Endodermal cell (in vitro differentiated cells): ENCODE data around the gene GPSM1. TPM values are rescaled to one million over a fixed set of nuclear protein-coding genes. Genes with fewer than 3 reads are reported as not detected.

ENCODE experiments used
- DNase-seq: peaks from one replicate; pipeline ENCODE4 v3.0.0-alpha.2; 2017
- H3K27ac ChIP-seq: 2 replicates; pipeline ENCODE4 v1.5.1; 2013; ENCODE audit warnings: mild to moderate bottlenecking, low read depth, low read length, moderate library complexity
- H3K27me3 ChIP-seq: 2 replicates; pipeline ENCODE4 v1.6.1; 2013; ENCODE audit warnings: mild to moderate bottlenecking, low read length, moderate library complexity; ENCODE audit not compliant: insufficient read depth, control insufficient read depth, poor library complexity, severe bottlenecking
- H3K36me3 ChIP-seq: 2 replicates; pipeline ENCODE4 v1.7.0; 2013; ENCODE audit warnings: mild to moderate bottlenecking, low read length, moderate library complexity; ENCODE audit not compliant: control insufficient read depth, insufficient read depth
- H3K4me1 ChIP-seq: one replicate; pipeline ENCODE4 v1.7.0; 2013; ENCODE audit warnings: low read length; ENCODE audit not compliant: control insufficient read depth, insufficient read depth
- H3K4me3 ChIP-seq: 2 replicates; pipeline ENCODE4 v1.5.1; 2013; ENCODE audit warnings: mild to moderate bottlenecking, low read length, moderate library complexity
- H3K9ac ChIP-seq: 2 replicates; pipeline ENCODE4 v1.6.1; 2013; ENCODE audit warnings: mild to moderate bottlenecking, low read length, moderate library complexity; ENCODE audit not compliant: poor library complexity, severe bottlenecking; ENCODE audit errors: extremely low read depth
- H3K9me3 ChIP-seq: 2 replicates; pipeline ENCODE4 v1.6.1; 2013; ENCODE audit warnings: mild to moderate bottlenecking, low read length, moderate library complexity; ENCODE audit not compliant: control insufficient read depth
- H3K27ac Mint-ChIP-seq: 2 replicates; pipeline ENCODE4 v1.8.0; 2020; ENCODE audit warnings: mixed read lengths
- H3K27me3 Mint-ChIP-seq: 2 replicates; pipeline ENCODE4 v1.8.0; 2021; ENCODE audit warnings: mild to moderate bottlenecking, mixed read lengths; ENCODE audit not compliant: insufficient read depth
- H3K36me3 Mint-ChIP-seq: 2 replicates; pipeline ENCODE4 v1.8.0; 2020; ENCODE audit warnings: low read depth, mixed read lengths
- H3K4me1 Mint-ChIP-seq: 2 replicates; pipeline ENCODE4 v1.8.0; 2020; ENCODE audit warnings: mixed read lengths
- H3K4me3 Mint-ChIP-seq: 2 replicates; pipeline ENCODE4 v1.8.0; 2020; ENCODE audit warnings: mild to moderate bottlenecking, moderate library complexity, mixed read lengths
- H3K9me3 Mint-ChIP-seq: 2 replicates; pipeline ENCODE4 v1.8.0; 2020; ENCODE audit warnings: mild to moderate bottlenecking, mixed read lengths
- WGBS, 2 experiments: methylation state at CpG; one replicate each; pipeline versions ENCODE4 v1.1.5 to v1.1.7; 2013; ENCODE audit warnings: missing lambda C conversion rate in 2 of 2, mixed read lengths in 1 of 2; ENCODE audit not compliant: insufficient coverage in 1 of 2, insufficient read length in 1 of 2; 5-methylcytosine and 5-hydroxymethylcytosine counted together
- total RNA-seq, 2 donors: library from RNA; stranded (reverse); fragmentation: NEBNext Ultra II Directional in 1 of 2; extraction: Animal tissue kit (Norgen Biotek cat#: 25700) in 1 of 2; gene quantifications; 2 replicates in 1 of 2; 3 replicates in 1 of 2; pipeline ENCODE4 v1.2.1, GENCODE V29; 2021
- TF ChIP-seq, protein P1 (sequence below): fragments of 200-600 bp; sonication (generic); conservative IDR thresholded peaks from 2 replicates; pipeline ENCODE4 v1.5.0; 2021; ENCODE audit warnings: antibody characterized with exemption, mild to moderate bottlenecking

The GPSM1 gene
- total RNA-seq, 2 donors from 2014 or later = 37.2 to 38.6 TPM

DNA sequence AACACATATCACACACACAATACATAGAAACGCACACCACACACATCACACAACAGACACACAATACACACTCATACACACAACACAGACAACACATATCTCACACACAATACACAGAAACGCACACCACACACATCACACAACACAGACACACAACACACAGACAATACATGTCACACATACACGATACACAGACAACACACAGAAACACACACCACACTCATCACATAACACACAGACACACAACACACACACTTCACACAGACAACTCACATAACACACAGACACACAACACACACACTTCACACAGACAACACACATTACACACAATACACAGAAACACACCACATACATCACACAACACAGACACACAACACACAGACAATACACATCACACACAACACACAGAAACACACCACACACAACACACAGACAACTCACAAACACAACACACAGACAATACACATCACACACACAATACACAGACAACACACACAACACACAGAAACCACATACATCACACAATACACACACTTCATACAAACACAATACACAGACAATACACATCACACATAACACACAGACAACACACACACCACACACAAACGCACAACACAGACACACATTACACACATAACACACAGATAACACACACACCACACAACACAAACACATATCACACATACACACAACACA lies 19.2 kb upstream of the GPSM1 start:
- no peak overlapping the region for H3K9ac ChIP-seq
- Mint-ChIP-seq H3K27me3 (no peaks in the 10 kb centered on the region), H3K36me3 (no peaks in the 10 kb centered on the region), H3K4me1 (no peaks in the 10 kb centered on the region), H3K27ac (no peak overlapping the region), H3K9me3 (no peaks in the 10 kb centered on the region), H3K4me3 (no peak overlapping the region)
- H3K27me3 ChIP-seq = no peaks in the 10 kb centered on the region
- 79 to 87% methylated on average over 4 of the region's 4 CpGs for WGBS, 2 experiments
- no peaks in the 10 kb centered on the region for H3K36me3 ChIP-seq
- no peak overlapping the region for H3K4me3 ChIP-seq
- no peaks in the 10 kb centered on the region for H3K4me1 ChIP-seq
- H3K9me3 ChIP-seq = no peaks in the 10 kb centered on the region
- no peak for DNase-seq
- TF ChIP-seq, protein P1, sequence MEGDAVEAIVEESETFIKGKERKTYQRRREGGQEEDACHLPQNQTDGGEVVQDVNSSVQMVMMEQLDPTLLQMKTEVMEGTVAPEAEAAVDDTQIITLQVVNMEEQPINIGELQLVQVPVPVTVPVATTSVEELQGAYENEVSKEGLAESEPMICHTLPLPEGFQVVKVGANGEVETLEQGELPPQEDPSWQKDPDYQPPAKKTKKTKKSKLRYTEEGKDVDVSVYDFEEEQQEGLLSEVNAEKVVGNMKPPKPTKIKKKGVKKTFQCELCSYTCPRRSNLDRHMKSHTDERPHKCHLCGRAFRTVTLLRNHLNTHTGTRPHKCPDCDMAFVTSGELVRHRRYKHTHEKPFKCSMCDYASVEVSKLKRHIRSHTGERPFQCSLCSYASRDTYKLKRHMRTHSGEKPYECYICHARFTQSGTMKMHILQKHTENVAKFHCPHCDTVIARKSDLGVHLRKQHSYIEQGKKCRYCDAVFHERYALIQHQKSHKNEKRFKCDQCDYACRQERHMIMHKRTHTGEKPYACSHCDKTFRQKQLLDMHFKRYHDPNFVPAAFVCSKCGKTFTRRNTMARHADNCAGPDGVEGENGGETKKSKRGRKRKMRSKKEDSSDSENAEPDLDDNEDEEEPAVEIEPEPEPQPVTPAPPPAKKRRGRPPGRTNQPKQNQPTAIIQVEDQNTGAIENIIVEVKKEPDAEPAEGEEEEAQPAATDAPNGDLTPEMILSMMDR = no peak
- H3K27ac ChIP-seq = no peak overlapping the region

DNA sequence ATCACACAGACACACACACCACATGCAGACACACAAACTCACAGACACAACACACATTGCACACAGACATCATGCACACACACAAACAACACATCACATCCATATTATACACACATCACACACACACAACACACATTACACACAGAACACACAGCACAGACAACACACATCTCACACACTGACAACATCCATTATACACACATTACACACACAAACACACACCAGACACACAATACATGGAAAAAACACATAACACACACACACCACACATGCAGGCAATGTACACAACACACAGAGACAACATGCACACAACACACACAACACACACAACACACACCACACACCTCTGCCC lies 18.7 kb upstream of the GPSM1 start:
- Mint-ChIP-seq H3K4me1 (no peaks in the 10 kb centered on the region), H3K4me3 (no peak overlapping the region), H3K27me3 (no peaks in the 10 kb centered on the region), H3K9me3 (no peaks in the 10 kb centered on the region), H3K36me3 (no peaks in the 10 kb centered on the region), H3K27ac (no peak overlapping the region)
- Histone ChIP-seq H3K36me3 (no peaks in the 10 kb centered on the region), H3K27me3 (no peaks in the 10 kb centered on the region), H3K9me3 (no peaks in the 10 kb centered on the region), H3K4me3 (no peak overlapping the region), H3K9ac (no peak overlapping the region), H3K27ac (no peak overlapping the region), H3K4me1 (no peaks in the 10 kb centered on the region)
- TF ChIP-seq, protein P1 = no peak
- no peak for DNase-seq

- no peaks in the 10 kb centered on the region for H3K9me3 Mint-ChIP-seq
- H3K27ac ChIP-seq = no peak overlapping the region
- TF ChIP-seq, protein P1 = no peak
- no peak overlapping the region for H3K4me3 ChIP-seq
- no peaks in the 10 kb centered on the region for H3K36me3 ChIP-seq
- WGBS, 2 experiments = 82 to 88% methylated on average over 10 to 22 of the region's 22 CpGs
- no peaks in the 10 kb centered on the region for H3K27me3 ChIP-seq
- H3K4me3 Mint-ChIP-seq = no peak overlapping the region
- H3K9ac ChIP-seq = no peak overlapping the region
- DNase-seq = no peak
- no peaks in the 10 kb centered on the region for H3K27me3 Mint-ChIP-seq
- no peaks in the 10 kb centered on the region for H3K4me1 Mint-ChIP-seq
- no peak overlapping the region for H3K27ac Mint-ChIP-seq
- no peaks in the 10 kb centered on the region for H3K36me3 Mint-ChIP-seq
- H3K9me3 ChIP-seq = no peaks in the 10 kb centered on the region
- no peaks in the 10 kb centered on the region for H3K4me1 ChIP-seq
Measured at GRCh38 chr9:136309101-136309801, 18.1 kb upstream of the GPSM1 start.
